IMR-90 (cell line): ENCODE results near the gene ZBTB47. TPM values are rescaled to one million over a fixed set of nuclear protein-coding genes. Genes with fewer than 3 reads are reported as not detected.

Experiments used
- ATAC-seq: fragments of 200-7000 bp; cut with Tn5 transposase; 2 replicates; pipeline ENCODE4 v1.9.1; 2020; ENCODE audit warnings: low read depth, mild to moderate bottlenecking, moderate library complexity
- BruUV-seq: library from RNA; stranded (reverse); fragments of 400-500 nt; replicated peaks from 2 replicates; lab custom pipeline; 2021; lab: Mats Ljungman, UMichigan
- CTCF ChIA-PET: fragments of 300-600 bp; formaldehyde crosslinking; extraction: SDS; loops from one replicate; lab custom pipeline; 2021; ENCODE audit warnings: antibody characterized with exemption; lab: Yijun Ruan, JAX
- POLR2A ChIA-PET: fragments of 300-600 bp; sonication (Branson Sonifier 250); formaldehyde crosslinking; loops from one replicate; lab custom pipeline; 2022; ENCODE audit warnings: antibody characterized with exemption; ENCODE audit not compliant: unreplicated experiment; lab: Charles Lee
- DNase-seq: peaks from one replicate; pipeline ENCODE4 v3.0.0; 2013
- H2AFZ ChIP-seq: replicated peaks from 2 replicates; pipeline ENCODE3; 2013; ENCODE audit warnings: low read length, mild to moderate bottlenecking; ENCODE audit not compliant: poor library complexity
- H2AK5ac ChIP-seq: 2 replicates; pipeline ENCODE4 v1.6.1; 2013; ENCODE audit warnings: low read depth, low read length, inconsistent platforms
- H2AK9ac ChIP-seq: replicated peaks from 2 replicates; pipeline ENCODE3; 2013; ENCODE audit warnings: mild to moderate bottlenecking, low read depth, low read length, moderate library complexity; ENCODE audit not compliant: poor library complexity
- H2BK120ac ChIP-seq: 2 replicates; pipeline ENCODE4 v1.6.1; 2013; ENCODE audit warnings: low read depth, low read length, inconsistent platforms
- H2BK15ac ChIP-seq: 3 replicates; pipeline ENCODE4 v1.6.1; 2013; ENCODE audit warnings: low read depth, low read length, inconsistent platforms
- H2BK20ac ChIP-seq: 2 replicates; pipeline ENCODE4 v1.6.1; 2013; ENCODE audit warnings: low read depth, mild to moderate bottlenecking, inconsistent platforms, low read length, moderate library complexity
- H2BK5ac ChIP-seq: 2 replicates; pipeline ENCODE4 v1.6.1; 2013; ENCODE audit warnings: mild to moderate bottlenecking, low read depth, low read length, inconsistent platforms; ENCODE audit not compliant: poor library complexity, severe bottlenecking
- H3K14ac ChIP-seq: replicated peaks from 2 replicates; pipeline ENCODE4 v1.6.1; 2013; ENCODE audit warnings: low read depth, low read length, inconsistent platforms
- H3K18ac ChIP-seq: 2 replicates; pipeline ENCODE4 v1.6.1; 2013; ENCODE audit warnings: low read depth, low read length, control low read depth
- H3K23ac ChIP-seq: 2 replicates; pipeline ENCODE4 v1.6.1; 2013; ENCODE audit warnings: low read depth, low read length, inconsistent platforms
- H3K27ac ChIP-seq: 2 replicates; pipeline ENCODE4 v1.5.1; 2013; ENCODE audit warnings: mild to moderate bottlenecking, control low read depth, low read length; ENCODE audit not compliant: insufficient read depth
- H3K27me3 ChIP-seq: 2 replicates; pipeline ENCODE4 v1.6.1; 2013; ENCODE audit warnings: low read length; ENCODE audit not compliant: control insufficient read depth, insufficient read depth
- H3K36me3 ChIP-seq: 2 replicates; pipeline ENCODE4 v1.6.1; 2013; ENCODE audit warnings: low read length, mixed read lengths; ENCODE audit not compliant: control insufficient read depth, insufficient read depth
- H3K4ac ChIP-seq: 2 replicates; pipeline ENCODE4 v1.6.1; 2013; ENCODE audit warnings: low read depth, low read length, inconsistent platforms
- H3K4me1 ChIP-seq: 2 replicates; pipeline ENCODE4 v1.6.1; 2013; ENCODE audit warnings: low read length, mixed read lengths; ENCODE audit not compliant: control insufficient read depth, insufficient read depth
- H3K4me2 ChIP-seq: 2 replicates; pipeline ENCODE4 v1.6.1; 2013; ENCODE audit warnings: low read depth, mild to moderate bottlenecking, control low read depth, low read length, moderate library complexity
- H3K4me3 ChIP-seq: 2 replicates; pipeline ENCODE4 v1.5.1; 2013; ENCODE audit warnings: low read depth, mild to moderate bottlenecking, control low read depth, low read length, moderate library complexity; ENCODE audit not compliant: insufficient read depth
- H3K56ac ChIP-seq: 2 replicates; pipeline ENCODE4 v1.6.1; 2013; ENCODE audit warnings: low read length, inconsistent platforms; ENCODE audit not compliant: insufficient read depth; ENCODE audit errors: extremely low read depth
- H3K79me1 ChIP-seq, 2 experiments: 2 replicates each; pipeline ENCODE4 v1.6.1; 2013; ENCODE audit warnings: low read length in 2 of 2, inconsistent platforms in 1 of 2, low read depth in 1 of 2
- H3K9ac ChIP-seq: 2 replicates; pipeline ENCODE4 v1.6.1; 2013; ENCODE audit warnings: low read depth, low read length, control low read depth
- H3K9me1 ChIP-seq: 2 replicates; pipeline ENCODE4 v1.6.1; 2013; ENCODE audit warnings: low read length, inconsistent platforms; ENCODE audit not compliant: insufficient read depth
- H3K9me3 ChIP-seq: 2 replicates; pipeline ENCODE4 v1.6.1; 2013; ENCODE audit warnings: low read length; ENCODE audit not compliant: control insufficient read depth, insufficient read depth
- H4K20me1 ChIP-seq: 2 replicates; pipeline ENCODE4 v1.6.1; 2013; ENCODE audit warnings: low read length, inconsistent platforms; ENCODE audit not compliant: insufficient read depth
- H4K5ac ChIP-seq: 2 replicates; pipeline ENCODE4 v1.6.1; 2013; ENCODE audit warnings: mild to moderate bottlenecking, low read depth, low read length, control low read depth
- H4K8ac ChIP-seq, 2 experiments: 2 replicates each; pipeline ENCODE4 v1.6.1; 2013; ENCODE audit warnings: low read depth in 2 of 2, low read length in 2 of 2, control low read depth in 1 of 2, inconsistent platforms in 1 of 2
- H4K91ac ChIP-seq: 2 replicates; pipeline ENCODE4 v1.6.1; 2013; ENCODE audit warnings: low read depth, low read length, inconsistent platforms; ENCODE audit not compliant: insufficient read depth
- CHD1 ChIP-seq: IDR thresholded peaks from 2 replicates; pipeline ENCODE4 v1.6.1; 2012; ENCODE audit warnings: low read depth, low read length, improper control_type of control experiment
- CTCF ChIP-seq: conservative IDR thresholded peaks from 2 replicates; pipeline ENCODE4 v1.5.1; 2012; ENCODE audit warnings: mild to moderate bottlenecking, low read depth, low read length, improper control_type of control experiment
- ELK1 ChIP-seq: fragments of 150-350 bp; IDR thresholded peaks from 2 replicates; pipeline ENCODE4 v1.6.1; 2016; ENCODE audit warnings: low read depth, mild to moderate bottlenecking, low read length, moderate library complexity, borderline replicate concordance
- MAFK ChIP-seq: IDR thresholded peaks from 2 replicates; pipeline ENCODE4 v1.6.1; 2012; ENCODE audit warnings: low read depth, low read length, improper control_type of control experiment
- MAZ ChIP-seq: IDR thresholded peaks from 2 replicates; pipeline ENCODE4 v1.6.1; 2012; ENCODE audit warnings: low read depth, mild to moderate bottlenecking, low read length, improper control_type of control experiment, moderate library complexity, borderline replicate concordance
- MXI1 ChIP-seq: IDR thresholded peaks from 2 replicates; pipeline ENCODE4 v1.6.1; 2012; ENCODE audit warnings: low read depth, mild to moderate bottlenecking, low read length, moderate library complexity, borderline replicate concordance
- NFE2L2 ChIP-seq: fragments of 150-350 bp; IDR thresholded peaks from 2 replicates; pipeline ENCODE4 v1.6.1; 2016; ENCODE audit warnings: low read depth, mild to moderate bottlenecking, low read length
- POLR2A ChIP-seq: IDR thresholded peaks from 2 replicates; pipeline ENCODE4 v1.6.1; 2012; ENCODE audit warnings: mild to moderate bottlenecking, low read depth, low read length
- RAD21 ChIP-seq: IDR thresholded peaks from 2 replicates; pipeline ENCODE4 v1.6.1; 2012; ENCODE audit warnings: low read length, improper control_type of control experiment
- RCOR1 ChIP-seq: IDR thresholded peaks from 2 replicates; pipeline ENCODE4 v1.6.1; 2012; ENCODE audit warnings: mild to moderate bottlenecking, low read length, improper control_type of control experiment; ENCODE audit not compliant: insufficient replicate concordance
- RFX5 ChIP-seq: IDR thresholded peaks from 2 replicates; pipeline ENCODE4 v1.8.0; 2012; ENCODE audit warnings: low read depth, mild to moderate bottlenecking, low read length, moderate library complexity
- WGBS, 2 experiments: methylation state at CpG; one replicate each; pipeline versions ENCODE4 v1.1.5 to v1.1.7; 2013; ENCODE audit warnings: missing lambda C conversion rate in 2 of 2; ENCODE audit not compliant: insufficient read length in 1 of 2; ENCODE audit errors: extremely low coverage in 2 of 2; 5-methylcytosine and 5-hydroxymethylcytosine counted together
- dilution Hi-C: fragments of 300-500 bp; cut with HindIII; formaldehyde crosslinking; loops from one replicate; pipeline ENCODE4 v1.14.3; 2018; ENCODE audit warnings: low sequenced_read_pairs; ENCODE audit not compliant: unreplicated experiment
- in situ Hi-C: fragments of 300-500 bp; cut with MboI; formaldehyde crosslinking; loops from 3 replicates; pipeline ENCODE4 v1.14.3; 2019; ENCODE audit warnings: low sequenced_read_pairs, inconsistent platforms, mixed read lengths
- intact Hi-C: fragments of 100-400 bp; cut with micrococcal nuclease; formaldehyde crosslinking; loops from 2 replicates; pipeline ENCODE4 v1.10.0; 2022
- polyA plus RNA-seq, 3 experiments: library from polyadenylated mRNA; depleted of rRNA; stranded (reverse); fragments of >200 nt; gene quantifications; 2 replicates each; pipeline ENCODE4 v1.2.3, GENCODE V29; 2012; ENCODE audit warnings: low replicate concordance in 1 of 3
- total RNA-seq: library from RNA; depleted of rRNA; stranded (reverse); fragments of >200 nt; gene quantifications from 2 replicates; pipeline ENCODE4 v1.2.3, GENCODE V29; 2012

ZBTB47 gene
- total and polyA plus RNA-seq, 2 of the 4 experiments (the other 2 are of a cell fraction): 10.9 to 16.8 TPM

DNA sequence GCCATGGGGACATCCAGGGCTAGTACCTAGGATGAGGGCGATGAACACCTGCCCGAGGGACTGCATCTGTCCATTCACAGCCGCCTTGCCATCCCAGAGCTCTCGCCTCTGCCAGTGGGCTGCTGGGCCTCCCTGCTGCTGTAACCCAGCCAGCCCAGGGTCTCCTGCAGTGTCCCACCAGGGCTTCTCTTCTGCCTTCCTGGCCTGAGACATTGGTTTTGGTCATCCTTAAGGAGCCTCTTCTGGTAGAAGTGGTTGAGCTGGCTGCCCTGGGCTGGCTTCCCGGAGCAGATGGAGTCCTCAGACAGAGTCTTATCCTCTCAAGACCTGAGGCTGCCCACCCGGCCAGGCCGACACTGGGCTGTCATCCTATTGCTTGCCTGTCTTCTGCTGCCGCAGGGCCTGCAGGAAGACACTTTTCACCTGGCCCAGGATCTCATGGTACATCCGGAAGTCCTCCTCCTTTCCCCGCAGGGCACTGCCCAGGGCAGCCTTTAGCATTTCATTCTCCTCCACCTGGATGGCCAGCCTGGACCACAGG is 55.2 kb downstream of the ZBTB47 start:
- H3K14ac ChIP-seq: no peak overlapping the region
- no peak overlapping the region for H2AFZ ChIP-seq
- DNase-seq (no peak), ATAC-seq (no peak)
- no peak overlapping the region for H3K27ac ChIP-seq
- no peaks in the 10 kb centered on the region; the same call in 1 of the 2 replicates for H3K9me1 ChIP-seq
- H2BK5ac ChIP-seq: no peak overlapping the region
- no peaks in the 10 kb centered on the region for H3K79me1 ChIP-seq
- no peak overlapping the region for H3K4ac ChIP-seq
- H2AK5ac ChIP-seq: no peak overlapping the region
- H4K20me1 ChIP-seq: no peaks in the 10 kb centered on the region; the same call in 1 of the 2 replicates
- dilution Hi-C loops: no loop called here
- no peak for TF ChIP-seq CTCF
- no peak for TF ChIP-seq MAZ
- no peak for TF ChIP-seq ELK1
- no peak for TF ChIP-seq RCOR1
- TF ChIP-seq MXI1: no peak
- no peak for TF ChIP-seq RAD21
- no peak for TF ChIP-seq NFE2L2
- TF ChIP-seq RFX5: no peak
- TF ChIP-seq CHD1: no peak
- no peak for TF ChIP-seq POLR2A
- no peak for TF ChIP-seq MAFK
- no peak overlapping the region for H3K18ac ChIP-seq
- BruUV-seq: no TSS peak
- no peak overlapping the region for H2AK9ac ChIP-seq
- H3K4me2 ChIP-seq: no peak overlapping the region
- H3K9ac ChIP-seq: no peak overlapping the region
- no peak overlapping the region for H3K4me3 ChIP-seq
- in situ Hi-C loops: no loop called here
- H3K23ac ChIP-seq: no peak overlapping the region
- H2BK120ac ChIP-seq: no peak overlapping the region
- no peaks in the 10 kb centered on the region for H3K36me3 ChIP-seq
- 31% methylated on average over 3 of the region's 10 CpGs; no CpG with 5 or more reads in 1 of the 2 experiments for WGBS, 2 experiments
- H2BK20ac ChIP-seq: no peak overlapping the region
- H3K27me3 ChIP-seq: peaks cover 62% of the 10 kb centered on the region
- no peaks in the 10 kb centered on the region for H3K9me3 ChIP-seq
- H2BK15ac ChIP-seq: no peak overlapping the region
- CTCF ChIA-PET: no interaction called here
- no peak overlapping the region for H4K5ac ChIP-seq
- no peak overlapping the region for H3K56ac ChIP-seq
- no peak overlapping the region for H4K8ac ChIP-seq
- POLR2A ChIA-PET: no interaction called here
- no peaks in the 10 kb centered on the region for H3K4me1 ChIP-seq
- intact Hi-C loops: no loop called here
- no peak overlapping the region for H4K91ac ChIP-seq
